ENCODE data around the gene PPP1R8.

DNA sequence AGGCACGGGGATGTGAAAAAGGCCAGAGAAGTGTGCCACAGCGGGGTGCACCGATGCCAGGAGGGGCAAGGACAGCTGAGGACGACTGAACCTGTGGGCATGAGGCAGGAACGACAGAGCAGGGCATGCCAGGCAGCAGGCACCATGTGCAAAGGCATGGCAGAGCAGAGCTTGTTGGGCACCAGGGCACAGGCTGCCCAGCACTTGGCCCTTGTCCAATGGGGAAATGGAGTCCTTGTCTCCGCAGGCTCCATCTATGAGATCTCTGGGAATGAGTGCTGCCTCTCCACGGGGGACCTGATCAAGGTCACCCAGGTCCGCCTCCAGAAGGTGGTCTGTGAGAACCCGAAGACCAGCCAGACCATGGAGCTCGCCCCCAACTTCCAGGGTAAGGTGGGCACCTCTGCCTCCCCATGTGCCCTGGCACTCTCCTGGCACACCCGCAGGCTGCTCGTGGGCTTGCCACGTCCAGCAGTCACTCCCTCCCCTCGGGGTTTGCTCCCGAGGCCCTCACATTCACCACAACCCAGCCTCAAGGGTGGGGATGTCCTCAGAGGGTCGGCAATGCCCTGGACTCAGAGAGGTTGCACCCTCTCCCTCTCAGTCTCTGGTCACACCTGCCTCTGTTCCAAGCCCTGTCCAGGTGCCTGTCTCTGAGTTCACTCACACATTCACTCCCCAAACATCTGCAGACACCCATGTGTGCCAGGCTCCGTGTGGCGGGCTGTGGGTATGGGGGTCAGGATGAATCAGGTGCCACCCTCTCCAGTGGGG, 45.9 kb downstream of the PPP1R8 start:
- TF ChIP-seq, protein P1, sequence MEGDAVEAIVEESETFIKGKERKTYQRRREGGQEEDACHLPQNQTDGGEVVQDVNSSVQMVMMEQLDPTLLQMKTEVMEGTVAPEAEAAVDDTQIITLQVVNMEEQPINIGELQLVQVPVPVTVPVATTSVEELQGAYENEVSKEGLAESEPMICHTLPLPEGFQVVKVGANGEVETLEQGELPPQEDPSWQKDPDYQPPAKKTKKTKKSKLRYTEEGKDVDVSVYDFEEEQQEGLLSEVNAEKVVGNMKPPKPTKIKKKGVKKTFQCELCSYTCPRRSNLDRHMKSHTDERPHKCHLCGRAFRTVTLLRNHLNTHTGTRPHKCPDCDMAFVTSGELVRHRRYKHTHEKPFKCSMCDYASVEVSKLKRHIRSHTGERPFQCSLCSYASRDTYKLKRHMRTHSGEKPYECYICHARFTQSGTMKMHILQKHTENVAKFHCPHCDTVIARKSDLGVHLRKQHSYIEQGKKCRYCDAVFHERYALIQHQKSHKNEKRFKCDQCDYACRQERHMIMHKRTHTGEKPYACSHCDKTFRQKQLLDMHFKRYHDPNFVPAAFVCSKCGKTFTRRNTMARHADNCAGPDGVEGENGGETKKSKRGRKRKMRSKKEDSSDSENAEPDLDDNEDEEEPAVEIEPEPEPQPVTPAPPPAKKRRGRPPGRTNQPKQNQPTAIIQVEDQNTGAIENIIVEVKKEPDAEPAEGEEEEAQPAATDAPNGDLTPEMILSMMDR (IDR thresholded peaks at IDR 0.05), result no peak
- TF ChIP-seq, protein P2, sequence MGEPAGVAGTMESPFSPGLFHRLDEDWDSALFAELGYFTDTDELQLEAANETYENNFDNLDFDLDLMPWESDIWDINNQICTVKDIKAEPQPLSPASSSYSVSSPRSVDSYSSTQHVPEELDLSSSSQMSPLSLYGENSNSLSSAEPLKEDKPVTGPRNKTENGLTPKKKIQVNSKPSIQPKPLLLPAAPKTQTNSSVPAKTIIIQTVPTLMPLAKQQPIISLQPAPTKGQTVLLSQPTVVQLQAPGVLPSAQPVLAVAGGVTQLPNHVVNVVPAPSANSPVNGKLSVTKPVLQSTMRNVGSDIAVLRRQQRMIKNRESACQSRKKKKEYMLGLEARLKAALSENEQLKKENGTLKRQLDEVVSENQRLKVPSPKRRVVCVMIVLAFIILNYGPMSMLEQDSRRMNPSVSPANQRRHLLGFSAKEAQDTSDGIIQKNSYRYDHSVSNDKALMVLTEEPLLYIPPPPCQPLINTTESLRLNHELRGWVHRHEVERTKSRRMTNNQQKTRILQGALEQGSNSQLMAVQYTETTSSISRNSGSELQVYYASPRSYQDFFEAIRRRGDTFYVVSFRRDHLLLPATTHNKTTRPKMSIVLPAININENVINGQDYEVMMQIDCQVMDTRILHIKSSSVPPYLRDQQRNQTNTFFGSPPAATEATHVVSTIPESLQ (CRISPR knock-in tag; IDR thresholded peaks at IDR 0.05), result no peak
- TF ChIP-seq FOXJ3 (CRISPR knock-in tag; IDR thresholded peaks at IDR 0.05; ENCODE audit: borderline replicate concordance) (no peak), FOXP1 (CRISPR knock-in tag; IDR thresholded peaks at IDR 0.05; ENCODE audit: borderline replicate concordance) (no peak), ESRRA (CRISPR knock-in tag; IDR thresholded peaks at IDR 0.05; ENCODE audit: borderline replicate concordance) (no peak), CREM (CRISPR knock-in tag; IDR thresholded peaks at IDR 0.05) (no peak)
- TF ChIP-seq, protein P3, sequence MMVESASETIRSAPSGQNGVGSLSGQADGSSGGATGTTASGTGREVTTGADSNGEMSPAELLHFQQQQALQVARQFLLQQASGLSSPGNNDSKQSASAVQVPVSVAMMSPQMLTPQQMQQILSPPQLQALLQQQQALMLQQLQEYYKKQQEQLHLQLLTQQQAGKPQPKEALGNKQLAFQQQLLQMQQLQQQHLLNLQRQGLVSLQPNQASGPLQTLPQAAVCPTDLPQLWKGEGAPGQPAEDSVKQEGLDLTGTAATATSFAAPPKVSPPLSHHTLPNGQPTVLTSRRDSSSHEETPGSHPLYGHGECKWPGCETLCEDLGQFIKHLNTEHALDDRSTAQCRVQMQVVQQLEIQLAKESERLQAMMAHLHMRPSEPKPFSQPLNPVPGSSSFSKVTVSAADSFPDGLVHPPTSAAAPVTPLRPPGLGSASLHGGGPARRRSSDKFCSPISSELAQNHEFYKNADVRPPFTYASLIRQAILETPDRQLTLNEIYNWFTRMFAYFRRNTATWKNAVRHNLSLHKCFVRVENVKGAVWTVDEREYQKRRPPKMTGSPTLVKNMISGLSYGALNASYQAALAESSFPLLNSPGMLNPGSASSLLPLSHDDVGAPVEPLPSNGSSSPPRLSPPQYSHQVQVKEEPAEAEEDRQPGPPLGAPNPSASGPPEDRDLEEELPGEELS (CRISPR knock-in tag; IDR thresholded peaks at IDR 0.05), result no peak
- TF ChIP-seq, protein P4, sequence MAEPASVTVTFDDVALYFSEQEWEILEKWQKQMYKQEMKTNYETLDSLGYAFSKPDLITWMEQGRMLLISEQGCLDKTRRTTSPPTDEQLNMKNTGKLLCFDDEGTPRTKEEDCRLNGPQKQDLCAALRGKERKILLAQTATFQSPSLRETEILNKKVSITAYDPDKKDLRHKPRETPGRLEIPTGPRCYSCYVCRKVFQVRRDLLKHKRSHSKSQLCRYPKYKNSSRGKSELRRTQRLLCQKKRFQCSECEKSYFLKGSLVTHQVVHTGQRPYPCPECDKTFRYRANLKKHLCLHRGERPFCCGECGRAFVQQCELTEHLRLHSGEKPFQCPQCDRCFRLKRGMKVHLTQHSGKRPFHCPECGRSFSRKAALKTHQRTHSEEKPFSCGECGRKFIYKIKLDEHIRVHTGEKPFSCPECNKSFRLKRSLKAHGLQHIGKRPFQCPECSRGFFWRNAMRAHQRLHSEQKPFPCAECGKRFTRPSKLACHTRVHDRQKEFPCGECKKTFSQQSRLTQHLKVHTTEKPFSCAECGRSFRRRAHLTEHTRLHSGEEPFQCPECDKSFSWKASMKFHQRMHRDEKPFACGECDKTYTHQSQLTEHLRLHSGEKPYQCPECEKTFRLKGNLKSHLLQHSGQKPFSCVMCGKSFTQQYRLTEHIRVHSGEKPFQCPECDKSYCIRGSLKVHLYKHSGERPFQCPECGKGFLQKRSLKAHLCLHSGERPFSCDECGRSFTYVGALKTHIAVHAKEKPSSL (CRISPR knock-in tag; conservative IDR thresholded peaks at IDR 0.05), result no peak
- TF ChIP-seq, protein P5, sequence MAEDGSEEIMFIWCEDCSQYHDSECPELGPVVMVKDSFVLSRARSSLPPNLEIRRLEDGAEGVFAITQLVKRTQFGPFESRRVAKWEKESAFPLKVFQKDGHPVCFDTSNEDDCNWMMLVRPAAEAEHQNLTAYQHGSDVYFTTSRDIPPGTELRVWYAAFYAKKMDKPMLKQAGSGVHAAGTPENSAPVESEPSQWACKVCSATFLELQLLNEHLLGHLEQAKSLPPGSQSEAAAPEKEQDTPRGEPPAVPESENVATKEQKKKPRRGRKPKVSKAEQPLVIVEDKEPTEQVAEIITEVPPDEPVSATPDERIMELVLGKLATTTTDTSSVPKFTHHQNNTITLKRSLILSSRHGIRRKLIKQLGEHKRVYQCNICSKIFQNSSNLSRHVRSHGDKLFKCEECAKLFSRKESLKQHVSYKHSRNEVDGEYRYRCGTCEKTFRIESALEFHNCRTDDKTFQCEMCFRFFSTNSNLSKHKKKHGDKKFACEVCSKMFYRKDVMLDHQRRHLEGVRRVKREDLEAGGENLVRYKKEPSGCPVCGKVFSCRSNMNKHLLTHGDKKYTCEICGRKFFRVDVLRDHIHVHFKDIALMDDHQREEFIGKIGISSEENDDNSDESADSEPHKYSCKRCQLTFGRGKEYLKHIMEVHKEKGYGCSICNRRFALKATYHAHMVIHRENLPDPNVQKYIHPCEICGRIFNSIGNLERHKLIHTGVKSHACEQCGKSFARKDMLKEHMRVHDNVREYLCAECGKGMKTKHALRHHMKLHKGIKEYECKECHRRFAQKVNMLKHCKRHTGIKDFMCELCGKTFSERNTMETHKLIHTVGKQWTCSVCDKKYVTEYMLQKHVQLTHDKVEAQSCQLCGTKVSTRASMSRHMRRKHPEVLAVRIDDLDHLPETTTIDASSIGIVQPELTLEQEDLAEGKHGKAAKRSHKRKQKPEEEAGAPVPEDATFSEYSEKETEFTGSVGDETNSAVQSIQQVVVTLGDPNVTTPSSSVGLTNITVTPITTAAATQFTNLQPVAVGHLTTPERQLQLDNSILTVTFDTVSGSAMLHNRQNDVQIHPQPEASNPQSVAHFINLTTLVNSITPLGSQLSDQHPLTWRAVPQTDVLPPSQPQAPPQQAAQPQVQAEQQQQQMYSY (CRISPR knock-in tag; IDR thresholded peaks at IDR 0.05), result no peak
- TF ChIP-seq, protein P6, sequence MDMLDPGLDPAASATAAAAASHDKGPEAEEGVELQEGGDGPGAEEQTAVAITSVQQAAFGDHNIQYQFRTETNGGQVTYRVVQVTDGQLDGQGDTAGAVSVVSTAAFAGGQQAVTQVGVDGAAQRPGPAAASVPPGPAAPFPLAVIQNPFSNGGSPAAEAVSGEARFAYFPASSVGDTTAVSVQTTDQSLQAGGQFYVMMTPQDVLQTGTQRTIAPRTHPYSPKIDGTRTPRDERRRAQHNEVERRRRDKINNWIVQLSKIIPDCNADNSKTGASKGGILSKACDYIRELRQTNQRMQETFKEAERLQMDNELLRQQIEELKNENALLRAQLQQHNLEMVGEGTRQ (CRISPR knock-in tag; IDR thresholded peaks at IDR 0.05), result no peak
- TF ChIP-seq, protein P7, sequence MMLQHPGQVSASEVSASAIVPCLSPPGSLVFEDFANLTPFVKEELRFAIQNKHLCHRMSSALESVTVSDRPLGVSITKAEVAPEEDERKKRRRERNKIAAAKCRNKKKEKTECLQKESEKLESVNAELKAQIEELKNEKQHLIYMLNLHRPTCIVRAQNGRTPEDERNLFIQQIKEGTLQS (CRISPR knock-in tag; conservative IDR thresholded peaks at IDR 0.05), result no peak

Measured in WTC11 (cell line).